LNCAP (cell line): ENCODE data around the gene ARHGEF33.

Source experiments
- CTCF ChIP-seq: fragments of 450-650 bp; IDR thresholded peaks from 2 replicates; pipeline ENCODE4 v1.5.1; 2017; ENCODE audit warnings: mild to moderate bottlenecking

The ARHGEF33 gene

DNA sequence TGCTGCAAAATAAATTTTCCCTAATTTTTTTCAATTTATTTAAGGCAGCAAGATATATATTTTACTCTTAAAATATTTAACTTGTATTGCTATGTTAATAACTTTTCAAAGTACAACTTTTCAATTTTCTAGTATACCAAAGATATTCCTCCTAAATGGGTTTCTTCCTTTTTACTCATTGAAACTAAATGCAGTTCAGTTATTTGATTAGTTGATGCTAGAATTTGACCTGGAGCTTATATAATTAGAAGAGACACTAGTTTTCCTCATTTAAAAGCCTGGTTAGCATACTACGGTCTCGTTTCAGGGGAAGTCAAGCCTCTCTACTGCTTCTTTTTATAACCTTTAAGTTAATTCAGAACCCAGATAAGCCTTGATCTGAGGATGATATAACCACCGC, at the start of gene ARHGEF33:
TSS of gene ARHGEF33 (plus strand) at position 301 of the 400 bp plus-strand sequence. CDS start 29,573 bp downstream, outside the sequence.
- TF ChIP-seq CTCF = no peak

- TF ChIP-seq CTCF = no peak
Observed at GRCh38 chr2:38850045-38850444, 39.6 kb upstream of the ARHGEF33 start.

DNA sequence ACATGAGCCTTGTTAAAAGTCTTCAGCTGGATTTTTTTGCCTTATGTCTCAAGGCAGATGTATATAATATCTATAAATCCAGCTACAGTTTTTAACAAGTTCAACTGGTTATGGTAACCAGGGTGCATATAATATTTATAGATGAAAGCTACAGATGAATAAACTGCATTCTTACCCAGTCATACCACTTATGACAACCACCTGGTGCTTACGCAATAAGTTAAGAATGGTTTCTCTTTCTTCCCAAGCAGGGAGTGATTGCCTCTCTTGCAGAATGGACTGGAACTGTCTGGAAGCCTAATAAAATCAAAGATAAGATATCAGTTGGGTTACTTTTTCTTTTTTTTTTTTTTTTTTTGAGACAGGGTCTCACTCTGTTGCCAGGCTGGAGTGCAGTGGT, 33.5 kb upstream of the ARHGEF33 start:
- no peak for TF ChIP-seq CTCF

GRCh38 chr2:38862476-38862875, 27.2 kb upstream of the ARHGEF33 start:
- no peak for TF ChIP-seq CTCF

DNA sequence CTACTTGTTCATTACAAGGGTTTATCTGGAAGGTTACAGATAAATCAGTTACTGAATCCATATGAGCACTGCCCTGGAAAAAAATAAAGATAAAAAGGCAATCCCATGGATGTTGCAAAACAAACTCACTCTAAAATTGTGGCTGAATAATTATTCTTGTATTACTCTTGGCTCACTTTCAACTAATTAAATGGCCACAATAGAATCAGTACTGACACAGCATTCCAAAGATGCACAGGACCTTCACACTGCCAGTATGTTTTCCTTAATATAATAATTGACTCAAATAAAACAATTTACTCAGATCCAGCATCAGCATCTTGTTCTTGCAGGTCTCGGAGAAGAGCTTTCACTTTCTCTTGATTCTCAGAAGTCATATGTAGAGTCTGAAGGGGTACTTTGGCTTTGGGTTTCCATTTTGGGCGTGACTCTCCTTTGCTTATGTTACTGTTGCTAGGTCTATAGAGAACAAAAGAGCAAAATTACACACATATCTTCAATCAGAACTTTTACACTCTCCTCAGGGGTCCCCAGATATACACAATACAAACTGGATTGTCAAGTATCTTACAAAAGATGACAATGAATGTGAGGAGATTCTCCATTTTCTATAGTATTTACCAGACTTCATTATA, 26.5 kb upstream of the ARHGEF33 start:
- no peak for TF ChIP-seq CTCF

DNA sequence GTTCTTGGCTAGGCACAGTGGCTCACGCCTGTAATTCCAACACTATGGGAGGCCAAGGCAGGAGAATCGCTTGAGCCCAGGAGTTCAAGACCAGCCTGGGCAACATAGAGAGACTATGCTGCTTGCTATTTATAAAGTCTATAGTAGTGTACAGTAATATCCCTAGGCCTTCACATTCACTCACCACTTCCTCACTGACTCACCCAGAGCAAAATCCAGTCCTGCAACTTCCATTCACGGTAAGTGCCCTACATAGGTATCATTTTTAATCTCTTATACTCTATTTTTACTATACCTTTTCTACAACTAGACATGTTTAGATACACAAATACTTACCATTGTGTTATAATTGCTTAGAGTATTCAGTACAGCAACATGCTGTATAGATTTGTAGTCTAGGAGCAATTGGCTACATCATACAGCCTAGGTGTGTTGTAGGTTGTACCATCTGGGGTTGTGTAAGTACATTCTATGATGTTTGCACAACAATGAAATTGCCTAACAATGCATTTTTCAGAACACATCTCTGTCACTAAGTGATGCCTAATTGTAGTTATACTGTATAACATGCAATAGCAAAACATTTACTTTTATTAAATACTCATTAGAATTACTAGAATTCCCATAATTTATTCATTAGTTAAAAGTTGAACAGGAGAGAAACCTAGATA, 22.8 kb upstream of the ARHGEF33 start:
- no peak for TF ChIP-seq CTCF

DNA sequence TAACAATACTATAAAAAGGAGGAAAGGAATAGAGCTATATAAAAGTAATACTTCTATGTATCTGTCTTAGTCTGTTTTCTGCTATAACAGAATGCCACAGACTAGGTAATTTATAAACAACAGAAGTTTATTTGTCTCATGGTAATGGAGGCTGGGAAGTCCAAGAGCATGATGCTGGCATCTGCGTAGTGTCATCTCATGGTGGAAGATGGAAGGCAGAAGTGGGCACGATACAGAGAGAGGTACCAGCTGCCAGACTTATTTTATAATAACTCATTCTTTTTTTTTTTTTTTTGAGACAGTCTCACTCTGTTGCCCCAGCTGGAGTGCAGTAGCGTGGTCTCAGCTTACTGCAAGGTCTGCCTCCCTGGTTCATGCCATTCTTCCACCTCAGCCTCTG, 18.2 kb upstream of the ARHGEF33 start:
- TF ChIP-seq CTCF = no peak

DNA sequence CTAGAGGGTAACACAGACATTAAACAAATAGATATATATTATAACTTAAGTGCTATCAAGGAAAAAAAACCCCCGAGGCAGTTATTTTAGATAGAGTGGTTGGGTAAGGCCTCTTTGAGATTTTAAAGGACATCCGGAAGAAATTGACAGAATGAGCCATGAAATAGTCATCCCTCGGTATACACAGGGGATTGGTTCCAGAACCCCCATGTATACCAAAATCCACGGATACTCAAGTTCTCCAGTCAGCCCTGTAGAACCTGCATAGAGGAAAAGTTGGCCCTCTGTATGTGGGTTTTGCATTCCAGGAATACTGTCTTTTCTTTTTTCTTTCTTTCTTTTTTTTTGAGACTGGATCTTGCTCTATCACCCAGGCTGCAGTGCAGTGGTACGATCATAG, 15.9 kb upstream of the ARHGEF33 start:
- no peak for TF ChIP-seq CTCF
